ENCODE results near the gene ZNF180.

DNA sequence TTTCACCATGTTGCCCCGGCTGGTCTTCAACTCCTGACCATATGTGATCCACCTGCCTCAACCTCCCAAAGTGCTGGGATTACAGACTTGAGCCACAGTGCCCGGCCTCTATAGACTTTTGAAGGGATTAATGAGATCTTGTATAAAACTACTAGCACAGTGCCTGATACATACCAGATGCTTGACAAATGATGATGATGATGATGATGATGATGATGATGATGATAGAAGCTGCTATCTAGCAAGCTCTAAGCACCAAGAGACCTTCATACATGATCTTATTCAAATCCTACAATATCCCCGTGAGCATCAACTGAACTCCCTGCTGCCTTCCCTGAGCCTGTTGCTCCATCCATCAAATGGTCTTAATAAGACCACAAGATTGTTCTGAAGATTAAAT is 14.7 kb upstream of the ZNF180 start:
- TF ChIP-seq, protein P1, sequence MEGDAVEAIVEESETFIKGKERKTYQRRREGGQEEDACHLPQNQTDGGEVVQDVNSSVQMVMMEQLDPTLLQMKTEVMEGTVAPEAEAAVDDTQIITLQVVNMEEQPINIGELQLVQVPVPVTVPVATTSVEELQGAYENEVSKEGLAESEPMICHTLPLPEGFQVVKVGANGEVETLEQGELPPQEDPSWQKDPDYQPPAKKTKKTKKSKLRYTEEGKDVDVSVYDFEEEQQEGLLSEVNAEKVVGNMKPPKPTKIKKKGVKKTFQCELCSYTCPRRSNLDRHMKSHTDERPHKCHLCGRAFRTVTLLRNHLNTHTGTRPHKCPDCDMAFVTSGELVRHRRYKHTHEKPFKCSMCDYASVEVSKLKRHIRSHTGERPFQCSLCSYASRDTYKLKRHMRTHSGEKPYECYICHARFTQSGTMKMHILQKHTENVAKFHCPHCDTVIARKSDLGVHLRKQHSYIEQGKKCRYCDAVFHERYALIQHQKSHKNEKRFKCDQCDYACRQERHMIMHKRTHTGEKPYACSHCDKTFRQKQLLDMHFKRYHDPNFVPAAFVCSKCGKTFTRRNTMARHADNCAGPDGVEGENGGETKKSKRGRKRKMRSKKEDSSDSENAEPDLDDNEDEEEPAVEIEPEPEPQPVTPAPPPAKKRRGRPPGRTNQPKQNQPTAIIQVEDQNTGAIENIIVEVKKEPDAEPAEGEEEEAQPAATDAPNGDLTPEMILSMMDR (IDR thresholded peaks at IDR 0.05; ENCODE audit: poor library complexity): no peak
- TF ChIP-seq EZH2 (IDR thresholded peaks at IDR 0.05; ENCODE audit: borderline replicate concordance): no peak

All from hepatocyte (in vitro differentiated cells).